ENCODE data around the gene PSMB4.

DNA sequence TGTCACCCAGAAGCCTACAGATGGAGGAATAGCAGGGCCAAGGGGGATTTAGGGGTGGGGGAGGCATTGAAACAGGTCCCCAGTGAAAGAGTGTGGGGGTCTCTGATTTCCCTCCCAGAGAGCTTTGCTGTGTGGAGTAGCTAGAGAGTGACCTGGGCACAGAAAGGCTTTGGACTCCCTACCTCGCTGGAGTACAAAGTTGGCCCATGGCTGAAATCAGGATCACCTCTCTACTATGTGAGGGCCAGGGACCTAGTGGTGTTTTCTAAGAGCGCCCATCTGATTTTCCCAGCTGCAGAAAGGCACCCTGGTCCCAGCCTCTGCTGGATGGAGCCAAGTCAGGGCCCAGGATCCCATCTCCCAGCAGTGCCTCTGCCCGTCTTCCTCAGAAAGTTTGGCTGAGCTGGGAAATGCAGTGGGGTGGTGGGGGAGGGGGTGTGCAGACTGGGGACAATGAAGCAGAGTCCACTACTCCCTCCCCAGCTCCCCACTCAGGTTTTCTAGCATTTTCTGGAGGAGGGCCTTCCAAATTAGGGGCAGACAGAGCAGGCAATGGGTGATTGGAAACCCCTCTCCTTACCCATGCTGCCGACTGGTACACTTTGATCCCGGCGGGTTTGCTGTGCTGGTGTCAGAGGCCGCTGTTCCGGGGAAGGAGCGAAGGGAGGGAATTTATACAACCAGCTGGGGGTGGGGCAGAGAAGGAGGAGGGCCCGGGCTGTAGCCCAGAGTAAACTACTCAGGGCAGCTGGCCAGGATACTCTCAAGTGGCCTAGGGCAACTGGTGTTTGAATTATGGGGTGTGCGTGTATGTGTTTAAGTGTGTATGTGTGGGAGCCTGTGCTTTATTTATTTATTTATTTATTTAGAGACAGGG, 27.1 kb upstream of the PSMB4 start, which contains the start of gene SELENBP1:
- no peak for TF ChIP-seq CTCF (IDR thresholded peaks at IDR 0.05; ENCODE audit: insufficient read depth, low read length, poor library complexity, severe bottlenecking)
- TF ChIP-seq EZH2phosphoT487 (conservative IDR thresholded peaks at IDR 0.05; ENCODE audit: low read length): no peak

Data from SU-DHL-6 (cell line).